SHP77 (cell line): ENCODE measurements around the gene CNPY3.
A peak's percentile ranks its signal among the peaks of the same experiment; 100 is the strongest.
"Not testable (repeated sequence)": the region's sequence is repeated elsewhere in the genome, so short reads cannot be mapped to it uniquely, and the experiment has no call there.

Source experiments
- DNase-seq, 2 experiments: peaks; one replicate each; lab custom pipeline; 2025; lab: John Stamatoyannopoulos, UW

The CNPY3 gene

DNA sequence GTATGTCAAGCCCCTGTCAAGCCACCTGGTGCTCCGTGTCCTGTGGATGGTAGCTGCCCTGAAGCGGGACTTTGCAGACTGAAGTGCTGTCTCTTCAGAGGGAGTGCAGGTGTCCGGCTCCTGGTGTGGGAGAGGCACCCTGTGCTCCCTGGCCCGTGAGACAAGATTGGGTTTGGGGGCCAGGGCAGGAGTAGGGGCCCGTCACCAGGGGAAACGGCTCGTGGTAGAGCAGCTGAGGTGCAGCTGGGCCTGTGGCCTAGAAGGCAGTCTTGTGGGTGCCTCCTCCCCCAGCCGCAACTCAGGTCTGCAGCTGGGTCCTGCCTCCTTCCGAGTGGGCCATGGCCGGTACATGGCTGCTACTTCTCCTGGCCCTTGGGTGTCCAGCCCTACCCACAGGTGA lies 13.5 kb upstream of the CNPY3 start, which contains the start of gene PTCRA:
TSS of gene PTCRA (plus strand) at position 322 of the 400 bp plus-strand sequence. CDS start at position 339, 17 bp downstream.
- DNase-seq = no peak

GRCh38 chr6:42916288-42916687 lies 13.0 kb upstream of the CNPY3 start:
- no peak for DNase-seq

GRCh38 chr6:42921801-42922200 lies 7.5 kb upstream of the CNPY3 start:
- DNase-seq = no peak

DNA sequence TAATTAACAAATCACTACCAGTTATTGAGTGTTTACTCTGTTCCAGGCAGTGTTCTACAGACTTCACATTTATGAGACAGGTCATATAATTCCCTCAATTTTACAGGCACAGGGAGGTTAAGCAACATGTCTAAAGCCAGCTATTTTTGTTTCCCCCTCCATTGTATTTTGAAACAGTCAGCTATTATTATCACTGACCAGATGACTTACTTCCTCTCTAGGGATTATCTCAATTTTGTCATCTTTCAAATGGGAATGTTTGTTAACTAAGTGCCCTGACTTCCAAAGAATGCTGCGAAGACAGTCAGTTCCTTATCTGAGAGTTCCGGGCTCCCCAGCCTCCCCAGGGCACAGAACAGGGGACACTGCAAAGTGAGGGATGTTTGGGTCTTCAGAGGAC lies 5.6 kb upstream of the CNPY3 start:
- DNase-seq = no peak

- no peak for DNase-seq
Measured at GRCh38 chr6:42925248-42925857, 3.9 kb upstream of the CNPY3 start.

DNA sequence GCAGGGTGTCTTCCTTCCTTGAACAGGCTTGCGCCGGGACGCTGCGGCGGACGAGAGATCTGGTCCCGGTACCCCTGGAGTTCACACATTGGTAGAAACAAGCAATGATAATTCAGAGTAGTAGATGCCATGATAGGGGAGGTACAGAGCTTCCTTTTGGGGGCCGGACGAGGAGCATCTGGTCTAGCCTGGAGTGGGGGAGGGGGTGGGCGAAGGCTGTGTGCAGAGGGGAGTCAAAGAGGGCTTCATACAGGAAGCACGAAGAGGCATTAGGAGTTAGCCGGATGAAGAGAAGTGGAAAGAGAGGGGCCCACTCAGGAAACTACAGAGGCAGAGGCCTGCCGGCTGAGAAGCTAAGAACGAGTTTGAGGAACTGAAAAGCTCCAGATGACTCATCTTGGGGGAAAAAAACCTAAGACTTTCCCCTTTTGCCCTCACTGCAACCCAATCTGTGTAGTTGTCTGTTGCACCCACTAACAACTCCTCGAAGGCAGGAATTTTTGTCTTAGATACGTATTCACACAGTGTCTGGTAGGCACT lies 611 bp downstream of the CNPY3 start:
- DNase-seq = peak in 1 of 2 experiments; percentile 39

GRCh38 chr6:42932412-42932811 lies 3.1 kb downstream of the CNPY3 start:
- DNase-seq = no peak

GRCh38 chr6:42933205-42933604 lies 3.9 kb downstream of the CNPY3 start:
- DNase-seq = no peak

DNA sequence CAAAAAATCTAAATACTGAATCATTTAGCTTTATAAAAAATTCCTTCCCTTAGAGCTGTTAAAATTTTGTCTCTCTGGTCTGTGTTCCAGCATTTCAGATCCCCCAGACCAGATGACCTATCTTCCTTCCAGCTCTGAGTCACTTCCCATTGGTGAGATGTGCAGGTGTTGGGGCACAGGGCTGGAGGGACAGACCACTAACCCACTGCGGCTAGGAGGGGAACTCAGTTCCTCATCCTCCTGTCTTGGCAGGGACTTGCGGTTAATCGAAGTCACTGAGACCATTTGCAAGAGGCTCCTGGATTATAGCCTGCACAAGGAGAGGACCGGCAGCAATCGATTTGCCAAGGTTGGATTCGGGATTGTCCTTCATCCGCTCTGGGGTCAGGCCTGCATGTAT lies 6.0 kb downstream of the CNPY3 start:
- DNase-seq = no peak

DNA sequence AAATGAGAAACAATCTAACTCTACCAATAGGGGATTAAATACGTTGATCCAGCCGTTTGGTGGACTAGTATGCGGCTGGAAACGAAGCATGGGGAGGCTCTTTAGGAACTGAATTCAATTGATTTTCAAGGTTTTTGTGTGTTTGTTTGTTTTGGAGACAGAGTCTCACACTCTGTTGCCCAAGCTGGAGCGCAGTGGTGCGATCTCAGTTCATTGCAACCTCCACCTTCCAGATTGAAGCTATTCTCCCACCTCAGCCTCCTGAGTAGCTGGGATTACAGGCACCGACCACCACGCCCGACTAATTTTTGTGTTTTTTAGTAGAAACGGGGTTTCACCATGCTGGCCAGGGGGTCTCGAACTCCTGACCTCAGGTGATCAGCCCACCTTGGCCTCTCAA lies 7.1 kb downstream of the CNPY3 start:
- DNase-seq = no peak

- no peak for DNase-seq
Measured at GRCh38 chr6:42937548-42938427, 8.5 kb downstream of the CNPY3 start.

DNA sequence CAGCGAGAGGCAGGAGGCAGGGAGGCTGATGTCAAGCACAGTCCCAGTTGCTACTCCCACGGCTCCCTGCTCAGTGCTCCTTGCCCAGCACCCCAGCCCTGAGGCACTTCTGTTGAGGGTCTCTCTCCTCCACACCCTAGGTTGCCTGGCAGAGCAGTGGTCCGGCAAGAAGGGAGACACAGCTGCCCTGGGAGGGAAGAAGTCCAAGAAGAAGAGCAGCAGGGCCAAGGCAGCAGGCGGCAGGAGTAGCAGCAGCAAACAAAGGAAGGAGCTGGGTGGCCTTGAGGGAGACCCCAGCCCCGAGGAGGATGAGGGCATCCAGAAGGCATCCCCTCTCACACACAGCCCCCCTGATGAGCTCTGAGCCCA lies 9.1 kb downstream of the CNPY3 start:
- DNase-seq = no peak

DNA sequence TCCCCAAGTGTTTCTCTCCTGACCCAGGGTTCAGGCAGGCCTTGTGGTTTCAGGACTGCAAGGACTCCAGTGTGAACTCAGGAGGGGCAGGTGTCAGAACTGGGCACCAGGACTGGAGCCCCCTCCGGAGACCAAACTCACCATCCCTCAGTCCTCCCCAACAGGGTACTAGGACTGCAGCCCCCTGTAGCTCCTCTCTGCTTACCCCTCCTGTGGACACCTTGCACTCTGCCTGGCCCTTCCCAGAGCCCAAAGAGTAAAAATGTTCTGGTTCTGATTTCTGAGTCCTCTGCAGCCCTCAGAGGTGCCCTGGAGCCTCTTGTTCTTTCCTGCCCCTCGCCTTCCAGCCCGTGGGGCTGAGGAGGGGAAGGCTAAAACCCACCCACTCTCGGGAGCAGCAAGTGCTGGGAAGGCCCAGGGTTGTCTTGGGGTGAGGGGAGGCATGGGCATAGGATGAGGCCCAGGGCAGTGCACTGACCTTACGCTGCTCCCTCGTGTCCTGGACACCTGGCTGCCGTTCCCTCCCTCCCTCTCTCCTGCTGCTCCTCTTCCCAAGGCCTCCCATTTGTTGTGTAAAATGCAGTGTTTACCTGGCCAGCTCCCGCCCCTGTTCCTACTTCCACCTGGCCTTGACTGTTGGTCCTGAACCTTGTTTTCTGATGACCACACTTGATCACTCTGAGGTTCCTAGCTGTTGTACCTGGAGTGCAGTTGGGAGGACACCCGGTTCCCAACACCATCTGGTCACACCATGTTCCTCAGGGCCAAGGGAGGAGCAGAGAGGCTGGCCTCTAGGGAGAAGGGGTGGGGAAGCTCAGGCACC lies 9.9 kb downstream of the CNPY3 start:
- DNase-seq = no peak

DNA sequence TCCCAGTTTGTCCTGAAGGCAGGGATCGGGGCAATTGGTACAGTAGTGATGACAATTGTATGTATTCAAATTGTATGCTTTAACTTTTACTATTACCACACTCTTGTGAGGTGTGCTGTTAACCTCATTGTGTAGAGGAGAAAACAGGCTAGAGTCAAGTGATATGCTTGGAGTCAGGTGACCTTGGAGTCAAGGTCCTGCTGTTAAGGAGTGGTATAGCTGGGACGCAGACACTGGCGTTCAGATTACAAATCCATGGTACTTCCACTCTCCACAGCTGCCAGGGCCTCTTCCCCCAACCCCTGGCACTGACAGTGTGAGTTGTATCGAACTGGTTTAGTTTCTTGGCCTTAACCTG lies 10.5 kb downstream of the CNPY3 start:
- no peak for DNase-seq

- DNase-seq = no peak
Measured at GRCh38 chr6:42940493-42941045, 11.3 kb downstream of the CNPY3 start.

DNA sequence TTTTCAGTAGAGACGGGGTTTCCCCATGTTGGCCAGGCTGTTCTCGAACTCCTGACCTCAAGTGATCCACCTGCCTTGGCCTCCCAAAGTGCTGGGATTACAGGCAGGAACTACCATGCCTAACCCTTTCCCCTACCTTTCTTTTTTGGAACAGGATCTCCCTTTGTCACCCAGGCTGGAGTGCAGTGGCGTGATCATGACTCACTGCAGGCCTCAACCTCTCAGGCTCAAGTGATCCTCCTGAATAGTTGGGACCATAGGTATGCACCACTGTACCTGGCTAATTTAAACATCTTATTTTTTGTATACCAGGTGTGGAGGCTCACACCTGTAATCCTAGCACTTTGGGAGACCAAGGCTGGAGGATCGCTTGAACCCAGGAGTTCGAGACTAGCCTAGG lies 12.1 kb downstream of the CNPY3 start:
- not testable (repeated sequence) for DNase-seq

GRCh38 chr6:42942444-42942843 lies 13.2 kb downstream of the CNPY3 start:
- DNase-seq = no peak

GRCh38 chr6:42947950-42948349 lies 18.7 kb downstream of the CNPY3 start:
- DNase-seq = no peak

DNA sequence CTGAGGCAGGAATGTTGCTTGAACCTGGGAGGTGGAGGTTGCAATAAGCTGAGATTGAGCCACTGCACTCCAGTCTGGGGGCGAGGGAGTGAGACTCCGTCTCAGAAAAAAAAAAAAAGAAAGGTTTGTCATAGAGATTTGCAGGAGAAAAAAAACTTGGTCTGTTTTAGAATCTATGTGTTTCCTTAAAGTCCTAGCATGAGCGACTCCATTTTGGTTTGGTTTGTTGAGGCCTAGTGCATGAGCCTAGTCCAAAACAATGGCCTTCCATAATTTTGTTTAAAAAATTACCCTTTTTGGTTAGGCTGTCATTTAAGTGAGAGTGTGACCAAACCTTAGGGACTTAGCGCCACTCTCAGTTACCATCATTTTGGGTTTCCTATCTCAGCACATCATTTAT lies 23.1 kb downstream of the CNPY3 start:
- DNase-seq = no peak

GRCh38 chr6:42954405-42954804 lies 25.1 kb downstream of the CNPY3 start:
- not testable (repeated sequence) for DNase-seq

DNA sequence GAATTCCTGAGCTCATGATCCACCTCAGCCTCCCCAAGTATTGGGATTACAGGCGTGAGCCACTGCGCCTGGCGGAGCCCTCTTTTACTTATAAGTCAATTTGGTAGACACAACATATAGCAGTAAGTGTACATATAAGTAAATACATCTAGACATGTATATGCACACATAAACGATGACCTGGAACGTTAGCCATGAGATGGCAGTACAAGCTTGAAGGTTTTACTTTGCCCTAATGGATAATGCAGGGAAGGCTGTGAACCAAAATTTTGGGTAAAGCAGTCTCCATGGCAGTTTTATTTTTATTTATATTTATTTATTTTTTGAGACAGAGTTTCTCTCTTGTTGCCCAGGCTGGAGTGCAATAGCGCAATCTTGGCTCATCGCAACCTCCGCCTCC lies 28.8 kb downstream of the CNPY3 start:
- no peak for DNase-seq

GRCh38 chr6:42959917-42960242 lies 30.6 kb downstream of the CNPY3 start:
- no peak for DNase-seq
